Measurements from ENCODE around the gene OSTF1. TPM values are rescaled to one million over a fixed set of nuclear protein-coding genes. Genes with fewer than 3 reads are reported as not detected.

Gene OSTF1
- polyA plus RNA-seq, 4 donors, result 20.1 to 31.6 (median 26.8) TPM

- no peak for DNase-seq (ENCODE audit: low read depth in 4 of 4, low spot score in 3 of 4)
These were observed 4.1 kb upstream of the OSTF1 start for GRCh38 chr9:75084081-75084672.

GRCh38 chr9:75085640-75086039 is 2.7 kb upstream of the OSTF1 start:
- DNase-seq (ENCODE audit: low read depth in 4 of 4, low spot score in 3 of 4), result no peak

GRCh38 chr9:75086541-75087288 is 1.6 kb upstream of the OSTF1 start:
- DNase-seq (ENCODE audit: low read depth in 4 of 4, low spot score in 3 of 4), result no peak

- peak in 1 of 4 donors; percentile 27 for DNase-seq (ENCODE audit: low read depth in 4 of 4, low spot score in 3 of 4)
These were observed 958 bp upstream of the OSTF1 start for GRCh38 chr9:75087289-75087823.

DNA sequence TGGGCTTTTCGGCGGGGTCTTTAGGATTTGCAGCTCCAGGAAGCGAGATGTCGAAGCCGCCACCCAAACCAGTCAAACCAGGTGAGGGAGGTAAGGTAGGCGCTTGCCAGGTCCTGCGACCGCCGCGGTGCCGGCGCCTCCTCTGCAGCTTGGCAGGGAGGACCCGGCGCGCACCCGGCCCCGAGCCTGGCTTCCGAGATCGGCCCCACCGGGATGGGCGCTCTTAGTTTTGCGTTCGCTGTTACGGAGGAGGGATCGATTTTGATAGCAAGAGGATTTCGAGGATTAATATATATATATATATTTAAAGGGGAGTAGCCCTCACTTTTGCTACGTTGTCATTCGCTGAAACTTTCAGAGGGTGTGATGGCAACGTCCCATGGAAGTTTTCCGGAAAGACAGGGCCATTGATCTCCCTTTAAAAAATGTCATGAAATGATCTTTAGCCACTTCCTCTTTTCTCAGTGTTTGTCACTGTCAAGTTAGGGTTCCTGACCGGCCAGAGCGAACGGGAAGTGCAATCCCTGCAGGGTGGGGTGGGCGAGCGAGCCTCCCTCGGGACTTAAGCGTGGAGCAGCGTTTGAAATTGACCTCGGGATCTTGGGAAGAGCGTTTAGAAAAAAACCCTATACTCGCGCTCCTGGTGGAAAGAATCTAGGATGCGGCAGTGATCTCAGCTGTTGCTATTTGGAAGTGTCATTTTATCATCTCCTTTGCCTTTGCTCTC is 495 bp downstream of the OSTF1 start:
- DNase-seq (ENCODE audit: low read depth in 4 of 4, low spot score in 3 of 4), result peak in 1 of 4 donors; percentile 34

DNA sequence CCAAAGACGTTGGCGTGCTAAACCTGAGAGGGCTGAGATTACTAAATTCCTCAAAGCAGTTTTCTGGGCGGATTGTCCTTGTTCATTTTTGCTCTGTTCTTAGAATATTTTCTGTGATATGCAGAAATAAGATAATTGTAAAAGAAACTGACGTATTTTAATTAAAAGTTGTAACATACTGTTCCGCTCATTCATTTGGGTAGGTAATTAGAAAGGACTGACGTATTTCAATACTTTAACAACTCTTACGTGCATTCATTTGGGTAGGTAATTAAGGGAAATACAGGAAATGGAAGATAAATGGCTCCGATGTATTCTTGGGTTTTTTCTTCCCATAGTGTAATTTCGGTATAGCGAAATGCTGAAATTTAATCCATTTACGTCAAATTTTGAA is 1.1 kb downstream of the OSTF1 start:
- no peak for DNase-seq (ENCODE audit: low read depth in 4 of 4, low spot score in 3 of 4)

GRCh38 chr9:75090579-75090978 is 2.3 kb downstream of the OSTF1 start:
- no peak for DNase-seq (ENCODE audit: low read depth in 4 of 4, low spot score in 3 of 4)

DNA sequence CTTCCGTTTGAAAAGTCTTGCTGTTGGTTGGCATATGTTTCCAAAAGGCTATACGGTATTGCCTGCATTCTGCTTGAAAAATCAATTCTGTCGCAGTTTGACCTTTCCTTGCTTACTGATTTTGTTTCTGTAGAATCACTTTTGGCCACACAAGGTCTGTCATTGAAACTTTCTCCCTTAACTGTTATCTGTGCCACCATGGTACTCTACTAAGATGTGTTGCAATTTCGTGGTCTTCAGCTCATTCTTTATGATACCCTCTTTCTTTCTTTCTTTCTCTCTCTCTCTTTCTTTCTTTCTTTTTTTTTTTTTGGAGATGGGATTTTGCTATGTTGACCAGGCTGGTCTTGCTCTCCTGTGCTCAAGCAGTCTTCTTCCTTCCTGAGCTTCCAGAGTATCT is 4.5 kb downstream of the OSTF1 start:
- no peak for DNase-seq (ENCODE audit: low read depth in 4 of 4, low spot score in 3 of 4)

DNA sequence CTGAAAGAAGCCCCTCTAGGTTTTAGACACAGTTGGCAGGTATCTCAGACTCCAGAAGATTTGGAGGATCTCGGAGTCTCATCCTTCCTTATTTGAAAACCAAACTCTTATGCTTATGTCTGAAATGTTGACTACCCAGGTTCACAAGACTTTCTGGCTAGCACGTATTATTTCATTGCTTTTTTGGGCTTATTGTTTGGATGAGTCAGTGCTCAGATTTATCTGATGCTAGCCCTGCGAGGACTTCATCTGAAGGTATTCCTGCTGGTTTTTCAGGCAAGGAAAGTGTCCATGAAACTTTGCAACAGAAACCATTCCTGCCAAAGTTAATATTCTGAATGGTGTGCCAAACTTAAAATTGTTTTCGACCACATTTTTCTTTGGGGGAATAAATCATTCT is 8.5 kb downstream of the OSTF1 start:
- DNase-seq (ENCODE audit: low read depth in 4 of 4, low spot score in 3 of 4), result no peak

- no peak for DNase-seq (ENCODE audit: low read depth in 4 of 4, low spot score in 3 of 4)
These were observed 12.8 kb downstream of the OSTF1 start for GRCh38 chr9:75101004-75101588.

DNA sequence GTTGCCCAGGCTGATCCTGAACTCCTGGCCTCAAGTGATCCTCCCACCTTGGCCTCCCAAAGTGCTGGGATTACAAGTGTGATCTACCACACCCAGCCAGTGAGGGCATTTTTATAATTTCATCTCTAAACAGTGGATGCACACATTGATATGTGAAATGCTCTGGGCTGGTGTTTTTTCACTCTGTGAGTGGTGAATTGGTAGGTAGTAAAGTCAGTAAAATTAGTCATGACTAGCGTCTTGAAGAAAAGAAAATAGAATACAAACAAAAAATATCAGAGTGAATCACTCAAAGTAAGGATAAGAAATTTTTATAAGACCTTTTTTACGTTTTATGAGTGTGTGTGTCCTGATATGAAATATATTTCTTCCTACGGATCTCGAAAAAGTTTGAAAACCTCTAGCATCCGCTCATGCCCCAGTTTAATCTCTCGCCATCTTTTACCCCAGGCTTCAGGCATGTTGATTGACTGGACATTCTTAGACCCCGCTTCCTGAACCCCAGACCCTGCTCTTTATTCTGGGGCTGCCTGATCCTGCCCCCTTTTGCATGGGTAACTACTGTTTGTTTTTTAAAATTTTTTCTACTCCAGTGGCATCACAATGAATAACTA is 14.0 kb downstream of the OSTF1 start:
- DNase-seq (ENCODE audit: low read depth in 4 of 4, low spot score in 3 of 4), result no peak

DNA sequence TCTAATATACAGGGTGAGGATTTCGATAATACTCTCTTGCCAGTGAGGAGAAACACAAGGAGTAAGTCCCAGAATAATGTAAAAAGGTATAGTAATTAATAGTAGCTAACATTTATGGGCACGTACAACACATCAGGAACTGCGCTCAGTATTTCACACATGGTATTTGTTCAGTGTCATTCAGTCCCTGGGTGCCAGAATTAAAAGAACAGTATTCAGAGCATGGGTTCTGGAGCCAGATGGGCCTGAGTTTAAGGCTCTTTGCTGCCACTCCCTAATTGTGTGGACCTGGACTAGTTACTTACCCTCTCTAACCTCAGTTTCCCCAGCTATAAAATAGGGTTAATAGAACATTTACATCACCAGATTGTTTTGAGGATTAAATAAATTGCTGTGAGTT is 16.3 kb downstream of the OSTF1 start:
- DNase-seq (ENCODE audit: low read depth in 4 of 4, low spot score in 3 of 4), result no peak

- no peak for DNase-seq (ENCODE audit: low read depth in 4 of 4, low spot score in 3 of 4)
These were observed 16.8 kb downstream of the OSTF1 start for GRCh38 chr9:75105019-75105540.

GRCh38 chr9:75105841-75106240 is 17.5 kb downstream of the OSTF1 start:
- DNase-seq (ENCODE audit: low read depth in 4 of 4, low spot score in 3 of 4), result no peak

DNA sequence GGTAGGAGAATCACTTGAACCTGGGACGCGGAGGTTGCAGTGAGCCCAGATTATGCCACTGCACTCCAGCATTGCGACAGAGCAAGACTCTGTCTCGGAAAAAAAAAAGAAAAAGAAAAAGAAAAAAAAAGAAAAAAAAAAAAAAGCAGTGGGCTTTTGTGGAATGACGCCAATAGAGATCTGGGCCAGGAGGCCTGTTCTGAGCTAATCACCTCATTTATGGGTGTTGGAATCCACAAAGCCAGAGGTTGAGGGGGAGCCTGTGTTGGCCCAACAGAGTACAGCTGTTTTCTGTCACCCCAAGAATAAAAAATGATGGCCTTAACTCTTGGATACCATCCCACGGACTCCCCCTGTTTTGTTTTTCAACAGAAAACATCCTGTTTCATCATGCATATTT is 18.5 kb downstream of the OSTF1 start:
- peak in 2 of 4 donors; percentile 35 to 43 for DNase-seq (ENCODE audit: low read depth in 4 of 4, low spot score in 3 of 4)

DNA sequence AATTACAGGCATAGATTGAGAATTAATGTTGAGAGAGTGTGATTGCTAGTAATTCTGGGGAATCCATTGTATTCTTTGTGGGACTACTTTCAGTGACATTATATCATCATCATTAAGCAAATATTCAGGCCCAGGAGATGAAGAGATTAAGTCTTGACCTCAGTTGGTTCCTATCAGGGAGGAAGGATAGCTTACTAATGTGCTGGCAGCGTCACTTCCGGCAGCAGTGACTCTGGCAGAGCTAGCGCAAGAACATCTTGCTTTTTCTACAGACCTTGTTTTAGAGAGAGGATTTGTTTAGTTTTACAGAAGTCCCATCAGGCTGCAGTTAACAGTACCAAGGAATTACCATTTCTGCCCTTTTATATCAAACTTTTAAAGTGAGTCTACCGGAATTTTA is 20.3 kb downstream of the OSTF1 start:
- DNase-seq (ENCODE audit: low read depth in 4 of 4, low spot score in 3 of 4), result no peak

DNA sequence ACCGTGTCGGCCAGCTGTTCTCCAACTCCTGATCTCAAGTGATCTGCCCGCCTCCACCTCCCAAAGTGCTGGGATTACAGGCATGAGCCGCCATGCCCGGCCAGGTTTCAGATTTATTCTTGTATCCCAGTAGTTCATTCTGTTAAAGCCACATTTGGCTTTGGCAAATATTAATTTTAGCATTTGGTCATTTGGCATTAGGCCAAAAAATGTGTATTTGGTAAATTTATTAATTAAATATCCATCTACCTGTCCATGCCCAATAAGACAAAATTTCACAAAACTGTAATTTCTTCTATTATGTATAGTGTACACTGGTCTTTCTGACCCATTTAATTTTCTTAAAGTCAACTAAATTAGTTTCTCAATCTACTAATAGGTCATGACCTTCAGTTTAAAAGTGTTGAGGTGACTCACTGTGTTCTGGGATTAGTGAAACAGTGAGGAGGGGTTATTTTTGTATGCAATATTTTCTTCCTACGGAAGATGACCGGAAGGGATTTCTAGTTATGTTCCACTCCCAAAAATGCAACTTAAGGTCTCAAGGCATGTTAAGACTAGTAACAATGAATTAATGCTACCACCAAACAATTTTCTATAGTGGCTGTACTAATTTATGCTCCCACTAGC is 21.0 kb downstream of the OSTF1 start:
- DNase-seq (ENCODE audit: low read depth in 4 of 4, low spot score in 3 of 4), result no peak

GRCh38 chr9:75111019-75111622 is 22.8 kb downstream of the OSTF1 start:
- no peak for DNase-seq (ENCODE audit: low read depth in 4 of 4, low spot score in 3 of 4)

DNA sequence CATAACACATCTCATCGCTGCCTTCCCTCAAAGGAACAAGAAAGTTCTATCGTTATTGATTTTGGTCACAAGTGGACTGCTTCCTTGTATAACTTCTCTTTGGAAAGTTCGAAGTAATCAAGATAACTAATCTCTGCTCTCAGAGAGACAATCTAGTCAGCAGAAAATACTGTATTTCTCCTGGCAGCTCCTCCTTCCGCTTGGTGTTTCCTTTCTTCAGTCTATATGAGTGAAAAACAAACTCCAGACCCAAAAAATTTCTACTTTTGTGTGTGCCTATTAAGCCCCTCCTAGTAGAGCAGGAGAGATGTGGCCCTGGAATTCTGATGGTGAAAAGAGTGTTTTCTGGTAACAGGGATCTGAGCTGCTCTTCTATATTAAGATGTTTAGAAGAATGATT is 24.5 kb downstream of the OSTF1 start:
- no peak for DNase-seq (ENCODE audit: low read depth in 4 of 4, low spot score in 3 of 4)

GRCh38 chr9:75116306-75116705 is 28.0 kb downstream of the OSTF1 start:
- no peak for DNase-seq (ENCODE audit: low read depth in 4 of 4, low spot score in 3 of 4)

Data from left renal pelvis (tissue), 4 donors.